ENCODE results near the gene STRN4. TPM values are rescaled to one million over a fixed set of nuclear protein-coding genes. Genes with fewer than 3 reads are reported as not detected.

Gene STRN4
- total and polyA plus RNA-seq, 9 of the 15 experiments (the other 6 are each of a cell fraction or from before 2014, with no cell fraction given): 0.62 to 83.7 (median 36.9) TPM

DNA sequence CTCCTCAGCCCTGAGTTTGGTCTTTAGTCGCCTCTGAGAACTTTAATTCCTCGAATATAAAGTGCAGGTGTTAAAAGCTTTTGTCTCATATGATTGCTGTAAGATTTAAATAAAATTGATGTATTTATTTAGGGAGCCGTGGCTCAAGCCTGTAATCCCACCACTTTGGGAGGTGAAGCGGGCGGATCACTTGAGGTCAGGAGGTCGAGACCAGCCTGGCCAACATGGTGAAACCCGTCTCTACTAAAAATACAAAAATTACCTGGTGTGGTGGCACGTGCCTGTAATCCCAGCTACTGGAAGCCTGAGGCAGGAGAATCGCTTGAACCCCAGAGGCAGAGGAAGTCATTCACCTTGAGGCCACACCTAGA lies 42.7 kb upstream of the STRN4 start:
- FAIRE-seq (no peak), ATAC-seq (no peak), DNase-seq (ENCODE audit: extremely low read depth in 1 of 4, low spot score in 3 of 4) (no peak)
- in situ Hi-C loops (cut with MboI): no loop called here
- Histone ChIP-seq H3K9me1 (ENCODE audit: control insufficient read depth, insufficient read depth, low read length) (no peaks in the 10 kb centered on the region), H3K27me3 (ENCODE audit: control insufficient read depth in 2 of 2, insufficient read depth in 2 of 2, low read length in 2 of 2) (no peaks in the 10 kb centered on the region), H3K36me3 (ENCODE audit: control insufficient read depth, insufficient read depth, low read length) (peaks cover 27% of the 10 kb centered on the region), H3K27ac (ENCODE audit: extremely low read depth, low read depth, low read length) (peak overlapping the region; percentile 69), H3K9me3 (replicated peaks; ENCODE audit: control insufficient read depth, insufficient read depth, low read depth, low read length) (no peaks in the 10 kb centered on the region), H3K4me2 (ENCODE audit: insufficient read depth, low read length) (no peak overlapping the region; the same call in 1 of the 2 replicates), H3K79me2 (ENCODE audit: control insufficient read depth, insufficient read depth, low read length) (peaks cover 47% of the 10 kb centered on the region), H3K4me1 (replicated peaks in 1 of 2; ENCODE audit: control insufficient read depth in 2 of 2, insufficient read depth in 2 of 2, low read length in 2 of 2) (peaks cover 18 to 38% of the 10 kb centered on the region in 2 experiments), H4K20me1 (replicated peaks; ENCODE audit: control insufficient read depth, insufficient read depth, low read length) (peaks cover 29% of the 10 kb centered on the region), H2AFZ (ENCODE audit: low read depth, low read length) (peak overlapping the region; percentile 79), H3K9ac (ENCODE audit: insufficient read depth in 1 of 2, low read depth in 2 of 2, low read length in 2 of 2) (peak overlapping the region in 1 of 2 experiments; percentile 12; a peak in 1 of 4 replicates), H3K4me3 (no peak overlapping the region)
- TF ChIP-seq, protein P1, sequence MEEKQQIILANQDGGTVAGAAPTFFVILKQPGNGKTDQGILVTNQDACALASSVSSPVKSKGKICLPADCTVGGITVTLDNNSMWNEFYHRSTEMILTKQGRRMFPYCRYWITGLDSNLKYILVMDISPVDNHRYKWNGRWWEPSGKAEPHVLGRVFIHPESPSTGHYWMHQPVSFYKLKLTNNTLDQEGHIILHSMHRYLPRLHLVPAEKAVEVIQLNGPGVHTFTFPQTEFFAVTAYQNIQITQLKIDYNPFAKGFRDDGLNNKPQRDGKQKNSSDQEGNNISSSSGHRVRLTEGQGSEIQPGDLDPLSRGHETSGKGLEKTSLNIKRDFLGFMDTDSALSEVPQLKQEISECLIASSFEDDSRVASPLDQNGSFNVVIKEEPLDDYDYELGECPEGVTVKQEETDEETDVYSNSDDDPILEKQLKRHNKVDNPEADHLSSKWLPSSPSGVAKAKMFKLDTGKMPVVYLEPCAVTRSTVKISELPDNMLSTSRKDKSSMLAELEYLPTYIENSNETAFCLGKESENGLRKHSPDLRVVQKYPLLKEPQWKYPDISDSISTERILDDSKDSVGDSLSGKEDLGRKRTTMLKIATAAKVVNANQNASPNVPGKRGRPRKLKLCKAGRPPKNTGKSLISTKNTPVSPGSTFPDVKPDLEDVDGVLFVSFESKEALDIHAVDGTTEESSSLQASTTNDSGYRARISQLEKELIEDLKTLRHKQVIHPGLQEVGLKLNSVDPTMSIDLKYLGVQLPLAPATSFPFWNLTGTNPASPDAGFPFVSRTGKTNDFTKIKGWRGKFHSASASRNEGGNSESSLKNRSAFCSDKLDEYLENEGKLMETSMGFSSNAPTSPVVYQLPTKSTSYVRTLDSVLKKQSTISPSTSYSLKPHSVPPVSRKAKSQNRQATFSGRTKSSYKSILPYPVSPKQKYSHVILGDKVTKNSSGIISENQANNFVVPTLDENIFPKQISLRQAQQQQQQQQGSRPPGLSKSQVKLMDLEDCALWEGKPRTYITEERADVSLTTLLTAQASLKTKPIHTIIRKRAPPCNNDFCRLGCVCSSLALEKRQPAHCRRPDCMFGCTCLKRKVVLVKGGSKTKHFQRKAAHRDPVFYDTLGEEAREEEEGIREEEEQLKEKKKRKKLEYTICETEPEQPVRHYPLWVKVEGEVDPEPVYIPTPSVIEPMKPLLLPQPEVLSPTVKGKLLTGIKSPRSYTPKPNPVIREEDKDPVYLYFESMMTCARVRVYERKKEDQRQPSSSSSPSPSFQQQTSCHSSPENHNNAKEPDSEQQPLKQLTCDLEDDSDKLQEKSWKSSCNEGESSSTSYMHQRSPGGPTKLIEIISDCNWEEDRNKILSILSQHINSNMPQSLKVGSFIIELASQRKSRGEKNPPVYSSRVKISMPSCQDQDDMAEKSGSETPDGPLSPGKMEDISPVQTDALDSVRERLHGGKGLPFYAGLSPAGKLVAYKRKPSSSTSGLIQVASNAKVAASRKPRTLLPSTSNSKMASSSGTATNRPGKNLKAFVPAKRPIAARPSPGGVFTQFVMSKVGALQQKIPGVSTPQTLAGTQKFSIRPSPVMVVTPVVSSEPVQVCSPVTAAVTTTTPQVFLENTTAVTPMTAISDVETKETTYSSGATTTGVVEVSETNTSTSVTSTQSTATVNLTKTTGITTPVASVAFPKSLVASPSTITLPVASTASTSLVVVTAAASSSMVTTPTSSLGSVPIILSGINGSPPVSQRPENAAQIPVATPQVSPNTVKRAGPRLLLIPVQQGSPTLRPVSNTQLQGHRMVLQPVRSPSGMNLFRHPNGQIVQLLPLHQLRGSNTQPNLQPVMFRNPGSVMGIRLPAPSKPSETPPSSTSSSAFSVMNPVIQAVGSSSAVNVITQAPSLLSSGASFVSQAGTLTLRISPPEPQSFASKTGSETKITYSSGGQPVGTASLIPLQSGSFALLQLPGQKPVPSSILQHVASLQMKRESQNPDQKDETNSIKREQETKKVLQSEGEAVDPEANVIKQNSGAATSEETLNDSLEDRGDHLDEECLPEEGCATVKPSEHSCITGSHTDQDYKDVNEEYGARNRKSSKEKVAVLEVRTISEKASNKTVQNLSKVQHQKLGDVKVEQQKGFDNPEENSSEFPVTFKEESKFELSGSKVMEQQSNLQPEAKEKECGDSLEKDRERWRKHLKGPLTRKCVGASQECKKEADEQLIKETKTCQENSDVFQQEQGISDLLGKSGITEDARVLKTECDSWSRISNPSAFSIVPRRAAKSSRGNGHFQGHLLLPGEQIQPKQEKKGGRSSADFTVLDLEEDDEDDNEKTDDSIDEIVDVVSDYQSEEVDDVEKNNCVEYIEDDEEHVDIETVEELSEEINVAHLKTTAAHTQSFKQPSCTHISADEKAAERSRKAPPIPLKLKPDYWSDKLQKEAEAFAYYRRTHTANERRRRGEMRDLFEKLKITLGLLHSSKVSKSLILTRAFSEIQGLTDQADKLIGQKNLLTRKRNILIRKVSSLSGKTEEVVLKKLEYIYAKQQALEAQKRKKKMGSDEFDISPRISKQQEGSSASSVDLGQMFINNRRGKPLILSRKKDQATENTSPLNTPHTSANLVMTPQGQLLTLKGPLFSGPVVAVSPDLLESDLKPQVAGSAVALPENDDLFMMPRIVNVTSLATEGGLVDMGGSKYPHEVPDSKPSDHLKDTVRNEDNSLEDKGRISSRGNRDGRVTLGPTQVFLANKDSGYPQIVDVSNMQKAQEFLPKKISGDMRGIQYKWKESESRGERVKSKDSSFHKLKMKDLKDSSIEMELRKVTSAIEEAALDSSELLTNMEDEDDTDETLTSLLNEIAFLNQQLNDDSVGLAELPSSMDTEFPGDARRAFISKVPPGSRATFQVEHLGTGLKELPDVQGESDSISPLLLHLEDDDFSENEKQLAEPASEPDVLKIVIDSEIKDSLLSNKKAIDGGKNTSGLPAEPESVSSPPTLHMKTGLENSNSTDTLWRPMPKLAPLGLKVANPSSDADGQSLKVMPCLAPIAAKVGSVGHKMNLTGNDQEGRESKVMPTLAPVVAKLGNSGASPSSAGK (IDR thresholded peaks at IDR 0.05): peak; percentile 42
- no peak for TF ChIP-seq NR4A1 (CRISPR knock-in tag; IDR thresholded peaks at IDR 0.05)
- 0 out of 2 replicates have a peak, but pooled peaks have one; percentile 19 for TF ChIP-seq NR4A1 (tag; IDR thresholded peaks at IDR 0.05)
- TF ChIP-seq L3MBTL2 (IDR thresholded peaks at IDR 0.05): 0 out of 2 replicates have a peak, but pooled peaks have one; percentile 16
- no peak for TF ChIP-seq CEBPG (CRISPR knock-in tag; IDR thresholded peaks at IDR 0.05)
- no peak for TF ChIP-seq CEBPG (tag; conservative IDR thresholded peaks at IDR 0.05 in 1 of 2, IDR thresholded peaks at IDR 0.05 in 1 of 2)
- TF ChIP-seq BHLHE40 (IDR thresholded peaks at IDR 0.05; ENCODE audit: low read length): 0 out of 2 replicates have a peak, but pooled peaks have one; percentile 28
- TF ChIP-seq, protein P2, sequence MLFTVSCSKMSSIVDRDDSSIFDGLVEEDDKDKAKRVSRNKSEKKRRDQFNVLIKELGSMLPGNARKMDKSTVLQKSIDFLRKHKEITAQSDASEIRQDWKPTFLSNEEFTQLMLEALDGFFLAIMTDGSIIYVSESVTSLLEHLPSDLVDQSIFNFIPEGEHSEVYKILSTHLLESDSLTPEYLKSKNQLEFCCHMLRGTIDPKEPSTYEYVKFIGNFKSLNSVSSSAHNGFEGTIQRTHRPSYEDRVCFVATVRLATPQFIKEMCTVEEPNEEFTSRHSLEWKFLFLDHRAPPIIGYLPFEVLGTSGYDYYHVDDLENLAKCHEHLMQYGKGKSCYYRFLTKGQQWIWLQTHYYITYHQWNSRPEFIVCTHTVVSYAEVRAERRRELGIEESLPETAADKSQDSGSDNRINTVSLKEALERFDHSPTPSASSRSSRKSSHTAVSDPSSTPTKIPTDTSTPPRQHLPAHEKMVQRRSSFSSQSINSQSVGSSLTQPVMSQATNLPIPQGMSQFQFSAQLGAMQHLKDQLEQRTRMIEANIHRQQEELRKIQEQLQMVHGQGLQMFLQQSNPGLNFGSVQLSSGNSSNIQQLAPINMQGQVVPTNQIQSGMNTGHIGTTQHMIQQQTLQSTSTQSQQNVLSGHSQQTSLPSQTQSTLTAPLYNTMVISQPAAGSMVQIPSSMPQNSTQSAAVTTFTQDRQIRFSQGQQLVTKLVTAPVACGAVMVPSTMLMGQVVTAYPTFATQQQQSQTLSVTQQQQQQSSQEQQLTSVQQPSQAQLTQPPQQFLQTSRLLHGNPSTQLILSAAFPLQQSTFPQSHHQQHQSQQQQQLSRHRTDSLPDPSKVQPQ (CRISPR knock-in tag; IDR thresholded peaks at IDR 0.05; ENCODE audit: borderline replicate concordance): no peak
- CTCF ChIA-PET (ENCODE audit: low intra/inter-chr PET ratio): no interaction called here
- intact Hi-C loops (cut with micrococcal nuclease): loop anchor here (5.0 kb wide), 1 partner anchor 38 kb away; no protein-coding TSS in a partner anchor
- BruUV-seq (replicated peaks): no TSS peak
- POLR2A ChIA-PET: interaction anchor here (0.5 to 5.9 kb wide), 26 partner anchors 9 to 1681 kb away, joined by 3 to 89 read pairs (median 4); partner anchors contain the start of genes PRKD2 and ZC3H4
- WGBS (ENCODE audit: insufficient coverage, low coverage, missing lambda C conversion rate): 46% methylated on average over 9 of the region's 9 CpGs
